Renal cortex interstitium (tissue), 15 donors: ENCODE measurements around the gene ADAMTS7. TPM values are rescaled to one million over a fixed set of nuclear protein-coding genes. Genes with fewer than 3 reads are reported as not detected.
"Not testable (repeated sequence)": the region's sequence is repeated elsewhere in the genome, so short reads cannot be mapped to it uniquely, and the experiment has no call there.

Experiments used
- DNase-seq, 11 donors: peaks; one replicate each; pipeline ENCODE4 v3.0.0-alpha.2; 2013; ENCODE audit warnings: low read depth in 9 of 11, low spot score in 4 of 11; ENCODE audit errors: extremely low read depth in 1 of 11
- long read RNA-seq, 16 experiments: transcript quantifications; one replicate each; lab custom pipeline, GENCODE V29; 2026
- polyA plus RNA-seq, 3 donors: library from polyadenylated mRNA; unstranded; fragments of 120-200 nt; gene quantifications; one replicate each; pipeline ENCODE4 v1.2.1, GENCODE V29; 2013; ENCODE audit not compliant: insufficient read length in 3 of 3

Gene ADAMTS7
- polyA plus RNA-seq = 10 to 100 TPM; 21.2 to 35.7 (median 33.1) TPM
- long read RNA-seq, donor 1, partial matches to known transcripts = 726 of 900 reads
- long read RNA-seq, donor 1, other reads (novel, unspliced or antisense) = 174 of 900 reads
- long read RNA-seq, donor 2, partial matches to known transcripts = 5 of 5 reads
- long read RNA-seq, donor 2, other reads (novel, unspliced or antisense) = 0 of 5 reads
- long read RNA-seq, donor 3, full-length matches to known transcripts = 1 of 1 reads
- long read RNA-seq, donor 3, partial matches to known transcripts = 0 of 1 reads
- long read RNA-seq, donor 3, other reads (novel, unspliced or antisense) = 0 of 1 reads
- long read RNA-seq, donor 4 = 0 reads
- long read RNA-seq, donor 5 = 0 reads
- long read RNA-seq, donor 6, full-length matches to known transcripts = 2 of 12 reads
- long read RNA-seq, donor 6, partial matches to known transcripts = 10 of 12 reads
- long read RNA-seq, donor 6, other reads (novel, unspliced or antisense) = 0 of 12 reads
- long read RNA-seq, donor 7, full-length matches to known transcripts = 1 of 13 reads
- long read RNA-seq, donor 7, partial matches to known transcripts = 12 of 13 reads
- long read RNA-seq, donor 7, other reads (novel, unspliced or antisense) = 0 of 13 reads
- long read RNA-seq, donor 8 = 0 reads
- long read RNA-seq, donor 9 = 0 reads
- long read RNA-seq, donor 10 = 0 reads
- long read RNA-seq, donor 11, partial matches to known transcripts = 787 of 797 reads
- long read RNA-seq, donor 11, other reads (novel, unspliced or antisense) = 9 of 797 reads
- long read RNA-seq, donor 12, full-length matches to known transcripts = 1 of 1 reads
- long read RNA-seq, donor 12, partial matches to known transcripts = 0 of 1 reads
- long read RNA-seq, donor 12, other reads (novel, unspliced or antisense) = 0 of 1 reads
- long read RNA-seq, donor 13 = 0 reads
- long read RNA-seq, donor 14 = 0 reads
- long read RNA-seq, donor 15, full-length matches to known transcripts = 1 of 1 reads
- long read RNA-seq, donor 15, partial matches to known transcripts = 0 of 1 reads
- long read RNA-seq, donor 15, other reads (novel, unspliced or antisense) = 0 of 1 reads
- long read RNA-seq, donor 16, full-length matches to known transcripts = 3 of 19 reads
- long read RNA-seq, donor 16, partial matches to known transcripts = 16 of 19 reads
- long read RNA-seq, donor 16, other reads (novel, unspliced or antisense) = 0 of 19 reads

- DNase-seq = peak in 8 of 11 donors; percentile 35 to 65 (median 59)
Observed at GRCh38 chr15:78811124-78811824, at the start of gene ADAMTS7. TSS of gene ADAMTS7 (minus strand) at chr15:78811464. CDS start at chr15:78811220, 244 bp downstream.

- DNase-seq = peak; percentile 49 to 78 (median 72)
Observed at GRCh38 chr15:78859971-78860719, 48.9 kb upstream of the ADAMTS7 start.

- no peak for DNase-seq
Observed at GRCh38 chr15:78855746-78856145, 44.5 kb upstream of the ADAMTS7 start.

- DNase-seq = no peak
Observed at GRCh38 chr15:78854833-78855372, 43.6 kb upstream of the ADAMTS7 start.

GRCh38 chr15:78853500-78853899 is 42.2 kb upstream of the ADAMTS7 start:
- DNase-seq = no peak

GRCh38 chr15:78850941-78851755 is 39.9 kb upstream of the ADAMTS7 start:
- DNase-seq = no peak

GRCh38 chr15:78850352-78850751 is 39.1 kb upstream of the ADAMTS7 start:
- DNase-seq = no peak

- DNase-seq = not testable (repeated sequence)
Observed at GRCh38 chr15:78847387-78847906, 36.2 kb upstream of the ADAMTS7 start.

- DNase-seq = not testable (repeated sequence)
Observed at GRCh38 chr15:78846906-78847305, 35.6 kb upstream of the ADAMTS7 start.

- DNase-seq = no peak
Observed at GRCh38 chr15:78842519-78842918, 31.3 kb upstream of the ADAMTS7 start.

- no peak for DNase-seq
Observed at GRCh38 chr15:78841891-78842290, 30.6 kb upstream of the ADAMTS7 start.

GRCh38 chr15:78841376-78841706 is 30.1 kb upstream of the ADAMTS7 start:
- DNase-seq = no peak

- no peak for DNase-seq
Observed at GRCh38 chr15:78840661-78841375, 29.6 kb upstream of the ADAMTS7 start.

GRCh38 chr15:78839151-78839550 is 27.9 kb upstream of the ADAMTS7 start:
- DNase-seq = peak in 1 of 11 donors; percentile 43

- DNase-seq = no peak
Observed at GRCh38 chr15:78838489-78838888, 27.2 kb upstream of the ADAMTS7 start.

- no peak for DNase-seq
Observed at GRCh38 chr15:78837543-78837942, 26.3 kb upstream of the ADAMTS7 start.
